Prostate gland (tissue), 2 donors: ENCODE results near the gene BHLHE41. TPM values are rescaled to one million over a fixed set of nuclear protein-coding genes. Genes with fewer than 3 reads are reported as not detected.

Experiments used
- DNase-seq: peaks from one replicate; pipeline ENCODE4 v3.0.0-alpha.2; 2019; ENCODE audit warnings: low spot score
- H3K27ac ChIP-seq, 2 donors: fragments of 200-600 bp; sonication (generic); 2 replicates each; pipeline ENCODE4 v1.5.1; 2017 to 2019
- H3K27me3 ChIP-seq: fragments of 200-600 bp; sonication (generic); replicated peaks from 2 replicates; pipeline ENCODE4 v1.5.1; 2019; ENCODE audit not compliant: insufficient read depth
- H3K36me3 ChIP-seq, 2 donors: fragments of 200-600 bp; sonication (generic); 1 replicate in 1 of 2; 2 replicates in 1 of 2; pipeline versions ENCODE4 v1.5.1 to v1.8.1; 2017 to 2019
- H3K4me1 ChIP-seq: fragments of 200-600 bp; sonication (generic); replicated peaks from 2 replicates; pipeline ENCODE4 v1.5.1; 2019
- H3K4me3 ChIP-seq, 2 donors: fragments of 200-600 bp; sonication (generic); 2 replicates each; pipeline ENCODE4 v1.5.1; 2017 to 2019
- H3K9me3 ChIP-seq: fragments of 200-600 bp; sonication (generic); 2 replicates; pipeline ENCODE4 v1.5.1; 2017
- CTCF ChIP-seq, 4 experiments: fragments of 200-600 bp in 2 of 4; fragments of 450-650 bp in 2 of 4; sonication (generic) in 2 of 4; IDR thresholded peaks; 1 replicate in 3 of 4; 2 replicates in 1 of 4; pipeline ENCODE4 v1.5.1; 2016 to 2019; ENCODE audit warnings: antibody characterized with exemption in 4 of 4, mild to moderate bottlenecking in 2 of 4, moderate library complexity in 2 of 4
- POLR2A ChIP-seq: fragments of 450-650 bp; IDR thresholded peaks from one replicate; pipeline ENCODE4 v1.6.1; 2016; ENCODE audit warnings: antibody characterized with exemption, mild to moderate bottlenecking
- POLR2AphosphoS5 ChIP-seq: sonication (generic); formaldehyde crosslinking; IDR thresholded peaks from one replicate; pipeline ENCODE4 v1.6.1; 2017; ENCODE audit warnings: antibody characterized with exemption
- WGBS: methylation state at CpG from one replicate; pipeline ENCODE4 v1.1.5; 2018; 5-methylcytosine and 5-hydroxymethylcytosine counted together
- intact Hi-C: fragments of 100-400 bp; cut with DNase I; formaldehyde crosslinking; loops from one replicate; pipeline ENCODE4 v1.14.2; 2022
- total RNA-seq, 2 donors: library from RNA; depleted of rRNA; stranded (reverse); fragments of >200 nt; gene quantifications; one replicate each; pipeline ENCODE4 v1.1.0, GENCODE V29; 2016

BHLHE41 gene
- total RNA-seq, 2 donors from 2014 or later: 11.3 to 31.5 TPM

GRCh38 chr12:26125400-26126339 is 833 bp upstream of the BHLHE41 start:
- H3K27ac ChIP-seq: peak overlapping the region; percentile 92 to 93
- no peaks in the 10 kb centered on the region for H3K9me3 ChIP-seq
- intact Hi-C loops: loop anchor here (5.0 to 10.0 kb wide), 2 partner anchors 72 to 399 kb away; partner anchors contain the start of gene SSPN
- no peaks in the 10 kb centered on the region for H3K4me1 ChIP-seq
- whole genome bisulfite sequencing: 0% methylated on average over 42 of the region's 66 CpGs
- TF ChIP-seq POLR2AphosphoS5 (peak; percentile 38), CTCF (IDR thresholded peaks at IDR 0.05) (no peak), POLR2A (peak; percentile 71)
- H3K36me3 ChIP-seq: no peaks in the 10 kb centered on the region
- DNase-seq: peak; percentile 84
- H3K27me3 ChIP-seq: no peaks in the 10 kb centered on the region
- H3K4me3 ChIP-seq: peak overlapping the region; percentile 52 to 60

DNA sequence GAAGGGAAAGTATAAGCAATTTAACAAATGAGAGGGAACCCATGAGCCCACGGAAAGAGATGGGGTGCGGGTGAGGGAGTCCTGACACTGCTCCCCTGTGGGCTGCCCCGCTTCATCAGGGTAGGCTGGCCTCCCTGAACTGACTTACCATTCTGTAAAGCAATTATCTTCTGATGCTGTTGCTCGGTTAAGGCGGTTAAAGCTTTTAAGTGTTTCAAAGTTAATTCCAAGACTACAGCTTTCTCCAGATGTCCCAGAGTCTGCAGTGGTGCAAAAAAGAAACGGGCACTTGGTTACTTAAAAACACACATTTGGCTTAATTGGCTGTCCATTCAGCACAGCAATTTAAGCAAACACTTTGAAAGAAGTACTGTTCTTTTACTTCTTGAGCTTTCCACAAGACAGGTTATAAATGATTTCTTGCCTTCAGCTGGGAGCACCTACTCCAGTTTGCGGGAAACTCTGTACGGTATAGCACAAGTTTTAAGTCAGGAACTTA is 1.3 kb downstream of the BHLHE41 start:
- Histone ChIP-seq H3K36me3 (no peaks in the 10 kb centered on the region), H3K9me3 (no peaks in the 10 kb centered on the region), H3K27ac (peak overlapping the region; percentile 92 to 93), H3K4me3 (peak overlapping the region; percentile 52 to 60), H3K4me1 (no peaks in the 10 kb centered on the region), H3K27me3 (no peaks in the 10 kb centered on the region)
- no peak for TF ChIP-seq POLR2AphosphoS5
- no peak for TF ChIP-seq CTCF (IDR thresholded peaks at IDR 0.05)
- no peak for TF ChIP-seq POLR2A
- WGBS: 14% methylated on average over 8 of the region's 8 CpGs
- DNase-seq: no peak
- intact Hi-C loops: loop anchor here (5.0 to 10.0 kb wide), 2 partner anchors 149 to 401 kb away; no protein-coding TSS in a partner anchor

- TF ChIP-seq CTCF (IDR thresholded peaks at IDR 0.05) (peak in 3 of 4 experiments; percentile 26 to 44 (median 29)), POLR2AphosphoS5 (peak; percentile 36), POLR2A (no peak)
- 1% methylated on average over 69 of the region's 69 CpGs for WGBS
- Histone ChIP-seq H3K27me3 (no peaks in the 10 kb centered on the region), H3K36me3 (no peaks in the 10 kb centered on the region), H3K27ac (peak overlapping the region; percentile 92 to 93), H3K4me1 (no peaks in the 10 kb centered on the region), H3K4me3 (peak overlapping the region; percentile 52 to 60), H3K9me3 (no peaks in the 10 kb centered on the region)
- intact Hi-C loops: loop anchor here (5.0 to 10.0 kb wide), 2 partner anchors 149 to 402 kb away; no protein-coding TSS in a partner anchor
- DNase-seq: peak; percentile 64
These were observed 2.0 kb downstream of the BHLHE41 start for GRCh38 chr12:26122681-26123481.

GRCh38 chr12:26122061-26122680 is 2.7 kb downstream of the BHLHE41 start:
- H3K27ac ChIP-seq: peak overlapping the region; percentile 92 to 93
- no peaks in the 10 kb centered on the region for H3K36me3 ChIP-seq
- no peaks in the 10 kb centered on the region for H3K9me3 ChIP-seq
- no peaks in the 10 kb centered on the region for H3K27me3 ChIP-seq
- H3K4me1 ChIP-seq: no peaks in the 10 kb centered on the region
- intact Hi-C loops: loop anchor here (5.0 to 10.0 kb wide), 2 partner anchors 150 to 403 kb away; no protein-coding TSS in a partner anchor
- no peak for DNase-seq
- no peak for TF ChIP-seq POLR2AphosphoS5
- no peak for TF ChIP-seq CTCF (IDR thresholded peaks at IDR 0.05)
- no peak for TF ChIP-seq POLR2A
- whole genome bisulfite sequencing: under 1% methylated on average over 59 of the region's 88 CpGs
- H3K4me3 ChIP-seq: peak overlapping the region; percentile 52 to 60
